ENCODE measurements around the gene MCF2L.

The MCF2L gene

DNA sequence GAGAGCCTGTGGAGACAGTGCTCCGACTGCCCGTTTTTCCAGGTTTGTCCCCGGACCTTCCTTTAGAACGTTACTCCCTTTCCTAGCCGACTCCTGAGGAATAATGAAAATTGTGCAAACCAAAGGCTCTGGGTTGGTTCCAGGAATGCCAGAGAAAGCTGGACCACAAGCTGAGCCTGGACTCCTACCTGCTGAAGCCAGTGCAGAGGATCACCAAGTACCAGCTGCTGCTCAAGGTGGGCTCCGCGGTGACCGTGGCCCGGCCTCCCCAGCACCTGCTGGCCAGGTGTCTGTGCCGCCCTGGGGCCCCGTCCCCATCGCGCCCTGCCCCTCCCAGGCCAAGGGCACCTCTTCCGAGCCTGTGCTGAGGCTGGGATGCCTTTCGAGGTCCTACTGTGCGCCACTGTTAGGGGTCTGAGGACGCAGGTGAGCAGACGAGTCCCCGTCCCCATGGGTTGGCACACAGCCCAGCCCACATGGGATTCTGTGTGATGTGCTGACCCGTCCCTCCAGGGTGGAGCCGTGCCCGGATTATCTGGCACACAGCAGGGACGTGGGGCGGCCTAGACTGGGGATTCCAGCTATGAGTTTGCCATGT, 116.0 kb downstream of the MCF2L start:
- no peak for DNase-seq (ENCODE audit: low read depth)

DNA sequence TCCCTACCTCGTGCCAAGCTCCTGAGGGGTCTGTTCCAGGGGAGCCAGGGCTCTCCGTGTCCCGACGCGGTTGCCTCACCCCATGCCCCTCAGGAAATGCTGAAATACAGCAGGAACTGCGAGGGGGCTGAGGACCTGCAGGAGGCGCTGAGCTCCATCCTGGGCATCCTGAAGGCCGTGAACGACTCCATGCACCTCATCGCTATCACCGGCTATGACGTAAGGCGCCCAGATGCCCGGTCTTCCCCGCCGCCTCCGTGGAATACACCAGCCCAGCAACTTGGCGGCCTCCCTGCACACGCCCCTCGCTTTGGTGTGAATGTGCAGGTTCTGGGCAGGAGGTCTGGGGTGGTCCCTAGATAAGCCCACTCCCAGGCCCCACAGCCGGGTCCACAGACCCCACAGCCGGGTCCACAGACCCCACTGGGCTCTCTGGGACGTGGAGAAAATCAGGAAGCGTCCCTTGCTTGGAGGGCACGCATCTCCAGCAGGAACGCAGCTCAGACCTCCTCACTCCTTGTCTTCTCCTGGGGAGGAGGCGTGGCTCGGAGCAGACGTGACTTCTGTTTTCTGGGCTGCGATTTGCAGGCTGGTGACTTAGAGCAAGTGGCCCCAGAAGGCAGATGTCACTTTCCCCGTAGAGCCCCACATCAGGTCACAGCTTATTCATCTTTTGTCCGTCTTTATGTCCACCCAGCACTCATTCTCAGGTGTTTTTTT, 117.2 kb downstream of the MCF2L start:
- DNase-seq (ENCODE audit: low read depth) = no peak

DNA sequence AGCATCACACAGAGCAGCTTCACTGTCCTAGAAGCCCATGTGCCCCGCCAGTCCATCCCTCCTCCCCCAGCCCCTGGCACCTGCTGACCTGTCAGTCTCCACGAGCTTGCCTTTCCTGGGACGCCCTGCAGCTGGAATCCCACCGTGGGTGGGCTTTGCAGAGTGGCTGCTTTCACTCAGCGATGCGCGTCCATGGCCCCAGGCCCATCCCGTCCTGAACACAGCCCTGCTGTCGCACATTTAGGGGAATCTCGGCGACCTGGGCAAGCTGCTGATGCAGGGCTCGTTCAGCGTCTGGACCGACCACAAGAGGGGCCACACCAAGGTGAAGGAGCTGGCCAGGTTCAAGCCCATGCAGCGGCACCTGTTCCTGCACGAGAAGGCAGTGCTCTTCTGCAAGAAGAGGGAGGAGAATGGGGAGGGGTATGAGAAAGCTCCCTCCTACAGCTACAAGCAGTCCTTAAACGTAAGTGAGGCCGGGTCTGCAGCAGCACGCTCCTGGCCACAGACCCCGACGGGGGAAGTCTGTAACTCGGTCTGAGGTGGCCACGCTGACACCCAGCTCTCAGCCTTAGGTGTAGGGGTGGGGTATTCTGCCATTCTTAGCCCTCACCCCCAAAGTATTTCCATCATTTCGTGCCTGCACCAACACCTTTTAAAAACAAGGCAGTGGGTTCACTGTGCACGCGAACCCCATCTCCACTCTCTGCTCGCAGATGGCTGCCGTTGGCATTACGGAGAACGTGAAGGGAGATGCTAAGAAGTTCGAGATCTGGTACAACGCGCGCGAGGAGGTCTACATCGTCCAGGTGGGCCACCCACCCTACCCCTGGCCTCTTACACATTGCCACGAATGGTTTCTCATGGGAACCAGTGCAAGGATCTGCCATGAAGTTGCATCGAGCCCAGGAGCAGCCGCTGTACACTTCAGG, 118.2 kb downstream of the MCF2L start:
- DNase-seq (ENCODE audit: low read depth) = no peak

DNA sequence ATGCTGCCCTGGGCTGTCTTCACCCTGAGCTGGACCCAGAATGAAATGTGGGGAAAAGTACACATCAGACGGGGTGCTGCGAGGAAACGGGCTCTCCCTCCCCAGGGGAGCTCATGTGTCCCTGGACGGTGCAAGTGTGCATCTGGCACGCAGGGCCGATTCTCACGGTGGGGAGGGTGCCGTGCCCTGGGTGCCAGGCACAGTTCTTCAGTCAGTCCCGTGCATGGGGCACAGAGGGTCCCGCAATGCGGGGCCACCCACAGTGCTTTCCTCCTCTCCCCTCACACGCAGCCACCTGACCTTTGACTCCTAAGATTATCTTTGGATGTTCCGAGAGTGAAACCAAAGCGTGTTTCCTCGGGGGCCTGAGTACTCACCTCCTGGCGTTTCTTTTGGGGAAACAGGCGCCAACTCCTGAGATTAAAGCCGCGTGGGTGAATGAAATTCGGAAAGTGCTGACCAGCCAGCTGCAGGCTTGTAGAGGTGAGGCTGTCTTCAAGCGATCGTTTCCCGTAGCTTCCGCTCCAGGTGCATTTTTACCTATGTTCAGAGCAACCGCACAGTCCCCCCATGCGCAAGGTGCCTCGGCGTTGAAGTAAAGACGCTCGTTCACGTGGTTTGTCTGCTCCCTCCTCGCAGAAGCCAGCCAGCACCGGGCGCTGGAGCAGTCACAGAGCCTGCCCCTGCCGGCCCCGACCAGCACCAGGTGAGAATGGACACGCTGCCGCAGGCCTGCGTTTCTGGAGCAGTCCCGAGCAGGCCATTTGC, 119.1 kb downstream of the MCF2L start:
- no peak for DNase-seq (ENCODE audit: low read depth)

DNA sequence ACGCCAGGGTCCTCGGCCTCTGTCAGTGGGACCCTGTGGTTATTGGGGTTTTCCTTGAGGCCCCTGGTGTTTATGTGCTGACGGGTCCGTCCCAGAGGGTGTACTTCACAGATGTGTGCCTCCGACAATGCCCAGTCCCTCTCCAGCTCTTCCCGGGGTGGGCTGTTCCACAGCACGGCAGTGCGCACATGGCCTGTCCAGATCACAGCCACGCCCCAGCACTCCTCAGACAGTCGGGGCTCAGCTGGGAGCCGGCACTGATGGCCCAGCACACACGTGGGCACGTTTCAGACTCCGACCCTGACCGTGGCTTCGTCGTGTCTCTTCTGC, 119.6 kb downstream of the MCF2L start:
- no peak for DNase-seq (ENCODE audit: low read depth)

DNA sequence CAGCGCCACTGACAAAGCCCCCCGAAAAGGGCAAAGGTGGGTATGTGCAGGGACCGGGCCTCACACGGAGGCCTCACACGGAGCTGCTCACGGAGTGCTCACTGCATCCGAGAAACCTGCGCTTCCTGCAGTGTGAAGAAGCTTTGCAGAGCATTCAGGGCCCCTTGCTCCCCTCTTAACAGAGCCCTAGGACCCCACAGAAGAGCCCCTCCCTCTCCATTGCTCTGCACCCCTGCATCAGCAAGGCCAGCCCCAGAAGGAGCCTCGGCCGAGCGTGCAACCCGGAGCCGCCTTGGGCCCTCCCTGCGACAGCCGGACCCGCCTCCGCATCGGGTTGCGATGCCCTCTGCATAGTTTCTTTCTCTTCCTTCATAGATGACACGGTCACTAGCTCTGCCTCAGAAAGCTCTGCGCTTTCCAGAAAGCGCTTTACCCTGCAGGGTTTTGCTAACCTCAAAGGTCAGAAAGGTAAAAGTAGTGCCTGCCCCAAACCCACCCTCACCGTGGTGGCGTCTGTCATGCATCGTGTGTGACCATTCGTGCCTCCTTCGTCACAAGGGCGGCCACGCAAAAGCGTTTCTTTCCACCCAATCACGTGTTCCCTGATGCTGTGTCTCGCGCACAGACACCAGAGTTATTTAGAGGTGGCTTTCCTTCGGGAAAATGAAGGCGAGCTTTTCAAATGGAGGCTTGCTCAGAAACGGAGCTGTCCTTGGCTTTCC, 120.8 kb downstream of the MCF2L start:
- DNase-seq (ENCODE audit: low read depth) = no peak

DNA sequence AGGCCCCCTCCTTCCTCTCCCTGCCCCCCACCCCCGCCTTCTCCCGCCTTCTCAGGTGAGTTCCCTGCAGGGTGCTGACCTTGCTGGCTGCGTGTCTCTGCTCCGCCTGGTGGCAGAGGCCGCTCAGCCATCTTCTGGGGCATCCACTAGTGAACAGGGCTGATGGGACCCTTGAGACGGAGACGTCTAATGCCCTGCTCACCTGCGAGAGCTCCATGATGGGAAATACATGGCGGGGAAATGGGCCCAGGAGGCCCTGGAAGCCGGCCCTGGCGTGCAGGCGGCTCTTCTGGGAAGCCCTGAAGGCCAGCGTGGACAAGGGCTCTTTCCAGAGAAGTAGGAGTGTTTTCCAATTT, 121.4 kb downstream of the MCF2L start:
- DNase-seq (ENCODE audit: low read depth) = no peak

DNA sequence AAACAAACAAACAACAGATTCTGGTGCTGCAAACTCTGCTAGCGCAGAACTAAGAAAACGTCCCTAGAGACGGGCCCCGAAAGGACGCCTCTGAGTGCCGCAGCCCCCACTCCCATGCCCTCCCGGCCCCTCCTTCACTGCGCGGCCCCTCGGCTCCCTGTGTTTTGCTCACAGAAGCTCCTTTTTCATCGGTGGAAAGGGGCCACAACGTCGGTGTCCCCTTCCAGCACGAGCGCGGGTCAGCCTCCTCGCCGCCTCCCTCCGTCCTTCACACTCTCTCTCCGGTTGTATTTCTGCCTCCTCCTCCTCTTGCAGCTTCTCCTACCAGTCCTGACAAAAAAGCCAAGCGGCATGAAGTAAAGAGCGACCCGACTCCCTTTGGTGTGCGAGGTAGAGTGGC, 121.8 kb downstream of the MCF2L start:
- no peak for DNase-seq (ENCODE audit: low read depth)

DNA sequence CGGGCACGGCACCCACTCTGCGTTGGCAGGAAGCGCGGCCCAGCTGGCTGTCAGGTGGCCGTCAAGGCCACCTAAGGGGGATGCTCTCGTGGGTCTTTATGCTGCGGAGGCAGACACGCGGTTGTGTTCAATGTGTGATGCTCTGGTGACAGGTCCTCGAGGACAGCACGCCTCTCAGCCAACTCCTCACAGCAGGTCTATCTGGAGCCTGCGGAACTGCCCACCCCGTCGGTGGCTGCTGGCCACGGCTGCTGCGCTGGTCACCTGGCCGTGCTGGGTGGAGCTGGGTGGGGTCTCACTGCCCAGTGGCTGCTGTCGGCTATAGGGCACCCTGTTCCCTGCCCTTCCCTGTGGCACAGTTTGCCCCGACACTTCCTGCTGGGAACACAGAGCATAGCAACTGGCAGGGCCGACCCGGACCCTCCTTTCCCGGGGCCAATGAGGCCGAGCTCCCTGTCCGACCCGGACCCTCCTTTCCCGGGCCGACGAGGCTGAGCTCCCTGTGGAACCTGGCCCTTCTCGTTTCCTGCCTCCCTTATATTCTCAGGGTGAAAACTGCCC, 122.3 kb downstream of the MCF2L start:
- DNase-seq (ENCODE audit: low read depth) = no peak

DNA sequence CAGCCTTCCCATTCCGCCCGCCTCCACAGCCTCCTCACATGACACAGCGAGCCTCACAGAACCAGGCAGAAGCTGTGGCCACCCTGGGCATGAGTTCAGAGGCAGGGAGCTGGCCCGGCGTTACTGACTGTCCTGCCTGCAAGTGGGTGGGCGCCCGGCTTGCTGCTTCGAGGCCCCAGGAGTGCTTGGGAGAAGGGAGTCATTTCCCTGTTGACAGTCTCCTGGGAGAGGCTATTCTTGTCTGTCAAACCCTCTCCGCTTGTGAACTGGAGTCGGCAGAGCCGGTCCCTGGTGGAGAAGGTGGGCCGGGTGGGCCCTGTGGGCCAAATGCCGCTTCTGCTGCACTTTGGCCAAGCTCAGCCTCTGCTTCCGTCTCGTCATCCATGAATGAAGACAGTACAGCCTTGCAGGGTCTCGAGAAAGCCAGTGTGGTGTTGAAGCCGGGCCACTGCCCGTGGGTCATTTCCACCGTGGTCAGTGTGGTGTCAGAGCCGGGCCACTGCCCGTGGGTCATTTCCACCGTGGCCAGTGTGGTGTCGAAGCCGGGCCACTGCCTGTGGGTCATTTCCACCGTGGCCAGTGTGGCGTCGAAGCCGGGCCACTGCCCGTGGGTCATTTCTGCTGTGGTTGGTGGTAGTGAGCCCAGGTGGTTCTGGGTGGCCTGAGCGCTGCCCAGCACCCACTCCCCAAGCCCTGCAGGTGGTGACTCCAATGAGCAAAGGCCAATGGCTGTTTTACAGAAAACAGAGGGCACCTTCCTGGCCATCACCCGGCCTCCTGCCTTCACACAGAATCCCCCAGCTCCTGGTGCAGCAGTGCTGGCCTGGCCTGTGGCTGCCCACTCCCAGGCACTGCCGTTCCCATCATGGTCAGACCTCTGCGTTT, 123.1 kb downstream of the MCF2L start:
- no peak for DNase-seq (ENCODE audit: low read depth)

DNA sequence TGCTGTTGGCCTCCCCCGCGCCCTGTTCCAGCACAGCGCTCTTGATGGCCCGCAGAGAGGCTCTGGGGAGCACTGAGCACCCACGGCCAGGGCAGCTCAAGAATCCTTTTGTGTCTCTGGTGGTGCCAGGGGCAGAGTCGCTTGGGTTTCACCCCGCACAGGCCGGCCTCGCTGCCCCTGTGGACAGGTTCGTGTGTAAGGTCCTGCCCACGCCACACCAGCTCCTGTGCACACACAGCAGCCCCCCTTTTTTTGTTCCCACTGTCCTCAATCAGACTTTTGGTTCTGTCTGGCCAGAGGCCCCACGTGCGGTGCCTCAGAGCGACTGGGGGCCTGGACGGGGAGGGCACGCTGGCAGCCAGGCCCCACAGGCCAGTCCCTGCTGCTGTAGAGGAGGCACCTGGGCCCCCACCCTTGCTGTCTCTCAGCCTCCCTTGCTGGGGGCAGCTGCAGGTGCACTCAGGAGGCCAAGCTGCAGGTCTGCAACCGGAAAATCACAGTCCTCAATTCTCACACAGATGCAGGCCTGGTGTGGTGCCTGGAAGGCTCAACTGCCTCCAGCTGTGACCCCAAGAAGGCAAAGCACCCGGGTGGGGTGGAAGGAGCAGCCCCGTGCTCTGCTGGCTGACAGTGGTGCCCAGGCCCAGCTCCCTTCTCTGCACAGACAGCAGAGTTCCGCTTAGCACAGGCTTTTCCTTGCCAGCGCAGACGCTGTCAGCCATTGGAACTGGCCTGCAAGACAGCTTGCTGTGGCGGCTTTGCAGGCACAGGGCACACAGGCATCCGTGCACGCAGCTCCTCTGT, 124.0 kb downstream of the MCF2L start:
- DNase-seq (ENCODE audit: low read depth) = no peak

DNA sequence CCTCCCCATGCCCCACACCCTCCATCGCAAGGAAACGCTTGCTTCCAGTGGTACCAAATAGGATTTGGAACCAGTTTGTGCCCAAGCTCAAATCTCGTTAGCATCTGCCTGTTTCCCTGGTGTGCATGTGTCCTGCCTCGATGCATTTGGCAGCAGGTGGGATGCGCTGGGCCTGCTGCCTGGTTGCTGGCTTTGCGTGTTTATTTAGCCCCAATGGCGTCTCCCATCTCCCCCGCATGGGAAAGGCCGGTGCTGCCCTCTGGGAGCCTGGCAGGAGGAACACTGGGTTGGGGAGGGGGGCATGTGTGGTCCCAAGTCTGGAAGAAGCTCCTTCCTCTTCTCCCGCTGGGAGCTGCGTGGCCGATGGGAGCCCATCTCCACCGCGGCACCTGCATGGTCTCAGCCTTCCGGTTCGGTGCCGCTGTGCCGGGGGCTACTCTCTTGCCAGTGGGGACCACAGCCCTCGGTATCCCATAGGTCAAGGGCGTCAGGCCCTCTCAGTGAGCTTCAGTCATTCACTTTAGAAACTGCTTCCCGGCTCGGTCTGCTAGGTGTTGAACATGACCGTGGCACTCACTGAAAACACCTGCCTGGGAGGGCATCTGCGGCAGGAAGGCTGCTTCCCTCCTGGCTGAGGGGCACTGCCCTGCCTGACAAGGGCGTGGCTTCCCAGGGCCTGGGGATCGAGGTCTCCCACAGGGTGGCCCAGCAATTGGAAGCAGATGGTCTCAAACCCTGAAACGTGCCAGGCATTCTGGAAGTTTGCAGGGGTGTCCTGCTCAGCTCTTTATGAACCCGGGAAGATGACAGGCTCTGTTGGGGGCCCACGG, 124.8 kb downstream of the MCF2L start:
- DNase-seq (ENCODE audit: low read depth) = no peak

DNA sequence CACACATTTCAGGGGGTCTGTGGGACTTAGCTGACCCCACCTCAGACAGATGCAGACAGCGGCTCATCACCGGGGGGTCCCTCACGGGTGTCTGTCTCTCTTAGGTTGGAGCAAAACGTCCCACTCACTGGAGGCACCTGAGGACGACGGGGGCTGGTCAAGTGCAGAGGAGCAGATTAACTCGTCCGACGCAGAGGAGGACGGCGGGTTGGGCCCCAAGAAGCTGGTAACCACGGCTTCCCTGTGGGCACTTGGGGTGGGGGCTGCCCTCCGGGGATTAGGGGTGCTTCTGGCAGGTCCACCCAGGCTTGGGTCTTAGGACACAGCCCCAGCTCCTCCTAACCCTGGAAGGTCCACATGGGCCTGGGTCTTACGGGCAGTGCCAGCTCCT, 125.4 kb downstream of the MCF2L start:
- DNase-seq (ENCODE audit: low read depth) = no peak

DNA sequence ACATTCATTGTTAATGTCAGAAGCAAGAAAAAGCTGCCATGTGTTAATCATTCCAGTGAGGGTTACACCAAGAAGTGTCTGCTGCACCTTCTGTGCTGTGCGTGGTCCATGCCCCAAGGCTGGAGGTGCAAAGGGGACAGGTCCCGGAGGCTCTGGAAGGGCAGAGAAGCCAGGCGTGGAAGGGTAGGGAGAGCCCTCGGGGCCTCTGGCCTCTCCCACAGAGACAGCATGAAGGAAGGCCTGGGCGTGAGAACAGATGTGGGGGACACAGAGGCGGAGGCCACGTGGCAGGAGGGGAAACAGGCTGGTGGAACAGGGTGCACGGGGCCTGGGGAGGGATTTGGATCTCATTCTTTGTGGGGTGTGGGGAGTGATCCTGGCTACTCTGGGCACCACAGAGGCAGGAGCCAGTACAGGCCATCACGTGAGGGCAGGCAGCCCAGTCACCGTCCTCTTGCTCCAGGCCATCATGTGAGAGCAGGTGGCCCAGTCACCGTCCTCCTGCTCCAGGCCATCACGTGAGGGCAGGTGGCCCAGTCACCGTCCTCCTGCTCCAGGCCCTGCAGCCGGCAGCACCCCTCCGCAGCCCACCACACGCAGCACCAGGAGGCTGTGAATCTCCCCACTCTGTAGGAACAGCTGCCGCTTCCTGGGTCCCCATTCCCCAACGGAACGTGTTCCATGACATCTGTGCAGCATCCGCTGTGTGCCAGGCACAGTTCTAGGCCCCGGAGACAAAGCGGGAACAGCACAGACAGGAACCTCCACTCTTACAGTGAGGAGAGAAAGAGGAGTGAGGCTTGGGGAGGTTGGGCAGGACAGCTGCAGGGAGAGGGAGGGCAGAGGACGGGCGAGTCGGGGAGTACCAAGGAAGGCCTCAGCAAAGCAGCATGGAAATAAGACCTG, 126.4 kb downstream of the MCF2L start:
- DNase-seq (ENCODE audit: low read depth) = no peak

DNA sequence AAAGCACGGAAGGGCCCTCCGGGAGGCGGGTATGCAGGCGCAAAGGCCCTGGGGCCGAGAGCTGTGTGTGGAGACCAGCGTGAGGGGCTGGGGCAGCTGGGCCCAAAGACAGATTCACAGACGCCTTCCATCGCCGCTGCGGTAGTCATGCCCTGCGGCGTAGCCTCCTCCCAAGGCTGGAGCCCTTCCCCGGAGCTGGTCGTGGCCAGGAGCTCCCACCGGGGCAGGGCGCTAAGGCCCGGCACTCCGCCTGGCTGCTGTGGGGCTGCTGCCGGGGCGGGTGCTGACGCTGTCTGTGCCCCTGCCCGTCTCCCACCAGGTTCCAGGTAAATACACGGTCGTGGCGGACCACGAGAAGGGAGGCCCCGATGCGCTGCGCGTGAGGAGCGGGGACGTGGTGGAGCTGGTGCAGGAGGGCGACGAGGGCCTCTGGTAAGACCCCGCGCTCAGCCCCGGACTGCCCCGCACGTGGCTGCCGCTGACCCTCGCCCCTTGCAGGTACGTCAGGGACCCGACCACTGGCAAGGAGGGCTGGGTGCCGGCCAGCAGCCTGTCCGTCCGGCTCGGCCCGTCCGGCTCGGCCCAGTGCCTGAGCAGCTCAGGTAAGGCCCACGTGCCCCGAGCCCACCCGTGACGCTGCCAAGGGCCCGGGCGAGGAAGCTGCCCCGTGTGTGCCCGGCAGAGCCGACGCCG, 127.2 kb downstream of the MCF2L start:
- DNase-seq (ENCODE audit: low read depth) = no peak

DNA sequence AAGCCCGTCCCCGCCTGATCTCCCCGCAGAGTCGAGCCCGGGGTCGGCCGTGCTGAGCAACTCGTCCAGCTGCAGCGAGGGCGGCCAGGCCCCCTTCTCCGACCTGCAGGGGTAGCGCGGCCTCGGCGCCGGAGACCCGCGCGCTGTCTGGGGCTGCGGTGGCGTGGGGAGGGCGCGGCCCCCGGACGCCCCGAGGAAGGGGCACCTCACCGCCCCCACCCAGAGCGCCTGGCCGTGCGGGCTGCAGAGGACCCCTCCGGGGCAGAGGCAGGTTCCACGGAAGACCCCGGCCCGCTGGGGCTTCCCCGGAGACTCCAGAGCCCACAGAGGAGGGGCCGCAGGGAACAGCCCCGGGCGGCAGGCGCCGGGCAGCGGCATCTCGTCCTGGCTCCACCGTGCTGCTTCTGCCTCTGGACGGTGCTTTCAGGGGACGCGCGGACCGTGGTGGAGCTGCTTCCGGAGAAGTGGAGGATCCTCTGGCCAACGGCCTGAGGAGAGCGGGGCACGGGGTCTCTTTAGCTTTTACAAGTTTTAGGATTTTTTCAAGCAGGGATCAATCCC, 127.8 kb downstream of the MCF2L start:
- DNase-seq (ENCODE audit: low read depth) = no peak

DNA sequence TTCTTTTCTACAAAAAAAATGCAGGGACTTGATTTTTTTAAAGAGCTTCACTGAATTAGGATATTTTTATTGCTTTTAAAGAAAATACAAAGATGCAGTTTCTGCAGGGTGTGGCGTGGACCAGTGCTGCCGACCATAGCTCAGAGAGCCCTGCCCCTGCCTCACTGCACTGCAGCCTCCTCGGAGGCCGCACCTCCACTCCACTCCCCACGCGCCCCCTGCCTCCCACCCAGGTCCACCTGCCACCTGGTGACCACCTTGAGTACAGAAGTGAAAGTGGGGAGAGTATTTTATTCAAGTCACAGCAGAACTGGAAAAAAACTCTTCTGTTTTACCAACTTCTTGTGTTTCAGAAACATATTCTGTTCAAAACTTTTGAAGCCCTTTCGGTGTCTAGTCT, 128.6 kb downstream of the MCF2L start:
- DNase-seq (ENCODE audit: low read depth) = no peak
